NCI-H446 (cell line): ENCODE measurements around the gene VN1R5.

Experiments used
- DNase-seq, 2 experiments: peaks; one replicate each; lab custom pipeline; 2025; lab: John Stamatoyannopoulos, UW

Gene VN1R5

GRCh38 chr1:247300491-247301175 is 44.8 kb downstream of the VN1R5 start:
- DNase-seq: no peak

DNA sequence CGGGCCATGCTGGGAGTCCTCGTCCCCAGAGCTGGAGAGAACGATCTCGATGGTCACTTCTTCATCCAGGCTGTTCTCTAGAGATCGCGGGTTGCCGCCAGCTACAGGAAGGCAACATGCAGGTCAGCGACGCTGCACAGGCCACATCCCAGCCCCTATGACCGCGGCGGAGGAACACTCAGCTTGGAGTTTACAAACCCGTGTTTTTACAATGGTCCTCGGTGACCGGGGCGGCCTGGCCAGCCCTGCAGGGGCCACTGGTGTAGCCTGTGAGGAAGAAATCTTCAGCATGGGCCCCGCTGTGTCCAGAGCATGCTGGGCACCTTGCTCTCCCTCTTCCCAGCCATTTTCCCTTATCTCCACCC is 45.3 kb downstream of the VN1R5 start:
- no peak for DNase-seq

DNA sequence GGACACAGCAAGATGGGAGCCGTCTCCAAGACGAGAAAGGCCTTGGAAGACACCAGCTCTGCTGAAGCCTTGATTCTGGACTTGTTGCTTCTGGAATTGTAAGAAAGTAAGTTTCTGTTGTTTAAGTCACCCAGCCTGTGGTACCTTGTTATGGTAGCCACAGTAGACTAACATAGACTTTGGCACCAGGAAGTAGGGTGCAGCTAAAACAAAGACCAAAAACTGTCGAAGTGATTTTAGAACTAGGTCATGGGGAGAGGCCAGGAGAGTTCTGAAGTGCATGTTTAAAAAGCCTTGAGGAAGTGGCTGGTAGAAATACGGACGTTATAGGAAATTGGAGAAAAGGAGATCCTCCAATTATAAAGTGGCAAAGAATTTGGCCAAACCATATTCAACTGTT is 47.3 kb downstream of the VN1R5 start:
- DNase-seq: no peak

- no peak for DNase-seq
These were observed 48.2 kb downstream of the VN1R5 start for GRCh38 chr1:247304031-247304430.
